MCF 10A (cell line): Measurements from ENCODE around the gene ZBTB12. TPM values are rescaled to one million over a fixed set of nuclear protein-coding genes. Genes with fewer than 3 reads are reported as not detected.

ENCODE experiments used
- BruUV-seq: library from RNA; stranded (reverse); fragments of 400-500 nt; replicated peaks from 2 replicates; lab custom pipeline; 2021; lab: Mats Ljungman, UMichigan
- CTCF ChIA-PET: fragments of 300-600 bp; sonication (Branson Sonifier 250); formaldehyde crosslinking; extraction: SDS; loops from one replicate; lab custom pipeline; 2021; ENCODE audit warnings: antibody characterized with exemption, inconsistent platforms; lab: Yijun Ruan, JAX
- POLR2A ChIA-PET: fragments of 300-600, 350-650 bp; sonication (Branson Sonifier 250); formaldehyde crosslinking; extraction: SDS; loops from one replicate; lab custom pipeline; 2020; ENCODE audit warnings: antibody characterized with exemption, inconsistent platforms; lab: Yijun Ruan, JAX
- DNase-seq: peaks from one replicate; pipeline ENCODE4 v3.0.0-alpha.2; 2018; ENCODE audit not compliant: unreplicated experiment
- H3K27ac Mint-ChIP-seq: one replicate; pipeline ENCODE4 v1.8.0; 2022; ENCODE audit warnings: mild to moderate bottlenecking, low read depth, mixed read lengths; ENCODE audit not compliant: unreplicated experiment
- H3K27me3 Mint-ChIP-seq: one replicate; pipeline ENCODE4 v1.8.0; 2022; ENCODE audit warnings: mixed read lengths; ENCODE audit not compliant: insufficient read depth, unreplicated experiment
- H3K36me3 Mint-ChIP-seq: one replicate; pipeline ENCODE4 v1.8.0; 2022; ENCODE audit warnings: mild to moderate bottlenecking, moderate library complexity, mixed read lengths; ENCODE audit not compliant: insufficient read depth, unreplicated experiment
- H3K4me1 Mint-ChIP-seq: one replicate; pipeline ENCODE4 v1.8.0; 2022; ENCODE audit warnings: mixed read lengths; ENCODE audit not compliant: insufficient read depth, unreplicated experiment
- H3K4me3 Mint-ChIP-seq: one replicate; pipeline ENCODE4 v1.8.0; 2022; ENCODE audit warnings: mild to moderate bottlenecking, moderate library complexity, mixed read lengths; ENCODE audit not compliant: unreplicated experiment
- H3K9me3 Mint-ChIP-seq: one replicate; pipeline ENCODE4 v1.8.0; 2022; ENCODE audit warnings: mixed read lengths; ENCODE audit not compliant: unreplicated experiment
- intact Hi-C: fragments of 100-400 bp; cut with micrococcal nuclease; formaldehyde crosslinking; loops from 2 replicates; pipeline ENCODE4 v1.14.1; 2022
- total RNA-seq: library from RNA; stranded (reverse); gene quantifications from 2 replicates; pipeline ENCODE4 v1.2.3, GENCODE V29; 2022
- TF ChIP-seq, protein P1 (sequence below): fragments of 200-600 bp; IDR thresholded peaks from one replicate; pipeline ENCODE4 v1.8.0; 2022; ENCODE audit warnings: antibody characterized with exemption, mild to moderate bottlenecking; ENCODE audit not compliant: unreplicated experiment

ZBTB12 gene
- total RNA-seq, 1 experiment from 2014 or later, result 3.6 TPM

DNA sequence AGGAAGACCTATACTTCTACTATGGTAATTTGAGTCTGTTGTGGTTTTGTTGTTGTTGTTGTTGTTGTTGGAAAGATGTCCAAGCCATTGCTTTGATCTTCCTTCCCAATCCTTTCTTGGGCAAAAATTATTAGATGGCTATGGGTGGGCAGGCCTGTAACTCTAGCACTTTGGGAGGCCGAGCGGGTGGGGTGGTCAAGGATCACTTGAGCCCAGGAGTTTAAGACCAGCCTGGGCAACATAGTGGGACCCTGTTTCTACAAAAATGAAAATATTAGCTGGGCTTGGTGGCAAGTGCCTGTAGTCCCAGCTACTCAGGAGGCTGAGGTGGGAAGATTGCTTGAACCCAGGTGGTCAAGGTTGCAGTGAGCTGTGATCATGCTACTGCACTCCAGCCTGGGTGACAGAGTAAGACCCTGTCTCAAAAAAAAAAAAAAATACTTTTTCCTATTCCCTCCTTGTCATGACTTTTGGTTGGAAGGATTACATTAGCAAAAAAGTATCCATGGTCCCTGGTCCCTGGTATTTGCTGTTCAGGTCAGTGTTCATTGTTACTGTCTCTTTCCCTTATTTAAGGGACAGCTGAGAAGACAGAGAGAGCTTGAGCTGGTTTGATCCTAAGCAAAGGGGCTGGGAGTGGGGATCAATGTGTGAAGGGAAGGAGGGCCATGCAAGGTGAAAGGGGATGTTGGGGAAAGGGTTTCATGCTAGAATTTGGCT, 51.0 kb downstream of the ZBTB12 start:
- ChIA-PET POLR2A (no interaction called here), CTCF (interaction anchor here (0.6 to 0.9 kb wide), 3 partner anchors 45 to 115 kb away, joined by 3 to 4 read pairs (median 3); no protein-coding TSS in a partner anchor)
- H3K36me3 Mint-ChIP-seq, result no peaks in the 10 kb centered on the region
- TF ChIP-seq, protein P1, sequence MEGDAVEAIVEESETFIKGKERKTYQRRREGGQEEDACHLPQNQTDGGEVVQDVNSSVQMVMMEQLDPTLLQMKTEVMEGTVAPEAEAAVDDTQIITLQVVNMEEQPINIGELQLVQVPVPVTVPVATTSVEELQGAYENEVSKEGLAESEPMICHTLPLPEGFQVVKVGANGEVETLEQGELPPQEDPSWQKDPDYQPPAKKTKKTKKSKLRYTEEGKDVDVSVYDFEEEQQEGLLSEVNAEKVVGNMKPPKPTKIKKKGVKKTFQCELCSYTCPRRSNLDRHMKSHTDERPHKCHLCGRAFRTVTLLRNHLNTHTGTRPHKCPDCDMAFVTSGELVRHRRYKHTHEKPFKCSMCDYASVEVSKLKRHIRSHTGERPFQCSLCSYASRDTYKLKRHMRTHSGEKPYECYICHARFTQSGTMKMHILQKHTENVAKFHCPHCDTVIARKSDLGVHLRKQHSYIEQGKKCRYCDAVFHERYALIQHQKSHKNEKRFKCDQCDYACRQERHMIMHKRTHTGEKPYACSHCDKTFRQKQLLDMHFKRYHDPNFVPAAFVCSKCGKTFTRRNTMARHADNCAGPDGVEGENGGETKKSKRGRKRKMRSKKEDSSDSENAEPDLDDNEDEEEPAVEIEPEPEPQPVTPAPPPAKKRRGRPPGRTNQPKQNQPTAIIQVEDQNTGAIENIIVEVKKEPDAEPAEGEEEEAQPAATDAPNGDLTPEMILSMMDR, result no peak
- BruUV-seq, result no TSS peak
- DNase-seq, result no peak
- intact Hi-C loops, result no loop called here
- no peaks in the 10 kb centered on the region for H3K27me3 Mint-ChIP-seq
- no peaks in the 10 kb centered on the region for H3K4me1 Mint-ChIP-seq
- H3K9me3 Mint-ChIP-seq, result no peaks in the 10 kb centered on the region
- H3K4me3 Mint-ChIP-seq, result no peak overlapping the region
- no peak overlapping the region for H3K27ac Mint-ChIP-seq

Other genes with a start within 250 kb of the ZBTB12 start
- 290 and 291 TPM in 2 replicates for gene BAG6, start 249.4 kb downstream of the ZBTB12 start, total RNA-seq
- 5.0 and 5.2 TPM in 2 replicates for gene APOM, start 246.2 kb downstream of the ZBTB12 start, total RNA-seq
- gene C6orf47, start 241.3 kb downstream of the ZBTB12 start, total RNA-seq, result 15.5 and 16.6 TPM in 2 replicates
- 13.0 and 13.6 TPM in 2 replicates for gene GPANK1, start 237.1 kb downstream of the ZBTB12 start, total RNA-seq
- gene CSNK2B, start 236.0 kb downstream of the ZBTB12 start, total RNA-seq, result 197 and 209 TPM in 2 replicates
- gene LY6G5B, start 232.1 kb downstream of the ZBTB12 start, total RNA-seq, result 14.4 and 16.0 TPM in 2 replicates
- gene LY6G5C, start 221.0 kb downstream of the ZBTB12 start, total RNA-seq, result 0.64 and 1.4 TPM in 2 replicates
- 32.1 and 42.7 TPM in 2 replicates for gene ABHD16A, start 198.8 kb downstream of the ZBTB12 start, total RNA-seq
- not detected in 2 replicates for gene LY6G6F, start 195.2 kb downstream of the ZBTB12 start, total RNA-seq
- not detected in 2 replicates for gene LY6G6D, start 186.7 kb downstream of the ZBTB12 start, total RNA-seq
- 0.32 TPM in 1 of 2 replicates, not detected in the other for gene LY6G6C, start 180.3 kb downstream of the ZBTB12 start, total RNA-seq
- gene MPIG6B, start 178.7 kb downstream of the ZBTB12 start, total RNA-seq, result not detected in 2 replicates
- 8.5 and 13.5 TPM in 2 replicates for gene DDAH2, start 172.8 kb downstream of the ZBTB12 start, total RNA-seq
- 511 and 632 TPM in 2 replicates for gene CLIC1, start 165.6 kb downstream of the ZBTB12 start, total RNA-seq
- 36.6 and 43.1 TPM in 2 replicates for gene MSH5, start 162.1 kb downstream of the ZBTB12 start, total RNA-seq
- 4.3 and 5.1 TPM in 2 replicates for gene SAPCD1, start 139.4 kb downstream of the ZBTB12 start, total RNA-seq
- gene VWA7, start 124.8 kb downstream of the ZBTB12 start, total RNA-seq, result 2.0 and 3.1 TPM in 2 replicates
- 133 and 200 TPM in 2 replicates for gene VARS1, start 106.3 kb downstream of the ZBTB12 start, total RNA-seq
- gene LSM2, start 95.1 kb downstream of the ZBTB12 start, total RNA-seq, result 36.9 and 47.4 TPM in 2 replicates
- 0.35 and 0.79 TPM in 2 replicates for gene HSPA1L, start 86.8 kb downstream of the ZBTB12 start, total RNA-seq
- 20.3 and 34.0 TPM in 2 replicates for gene HSPA1A, start 86.5 kb downstream of the ZBTB12 start, total RNA-seq
- 29.8 and 51.6 TPM in 2 replicates for gene HSPA1B, start 74.3 kb downstream of the ZBTB12 start, total RNA-seq
- 19.7 and 43.8 TPM in 2 replicates for gene NEU1, start 39.3 kb downstream of the ZBTB12 start, total RNA-seq
- gene SLC44A4, start 23.1 kb downstream of the ZBTB12 start, total RNA-seq, result not detected in 2 replicates
- 20.2 and 21.8 TPM in 2 replicates for gene EHMT2, start 4.4 kb downstream of the ZBTB12 start, total RNA-seq
- not detected in 2 replicates for gene C2, start 25.6 kb upstream of the ZBTB12 start, total RNA-seq
- 24.5 and 24.6 TPM in 2 replicates for gene CFB, start 44.0 kb upstream of the ZBTB12 start, total RNA-seq
- gene NELFE, start 56.9 kb upstream of the ZBTB12 start, total RNA-seq, result 90.7 and 113 TPM in 2 replicates
- 53.1 and 66.2 TPM in 2 replicates for gene SKIC2, start 57.1 kb upstream of the ZBTB12 start, total RNA-seq
- 39.1 and 41.4 TPM in 2 replicates for gene DXO, start 70.1 kb upstream of the ZBTB12 start, total RNA-seq
- gene C4A, start 80.0 kb upstream of the ZBTB12 start, total RNA-seq, result 7.7 and 16.2 TPM in 2 replicates
- 7.7 and 12.7 TPM in 2 replicates for gene C4B, start 112.7 kb upstream of the ZBTB12 start, total RNA-seq
- gene CYP21A2, start 136.3 kb upstream of the ZBTB12 start, total RNA-seq, result 0.33 and 0.88 TPM in 2 replicates
- gene TNXB, start 207.3 kb upstream of the ZBTB12 start, total RNA-seq, result 3.0 and 4.3 TPM in 2 replicates
- gene ATF6B, start 226.2 kb upstream of the ZBTB12 start, total RNA-seq, result 65.6 and 86.5 TPM in 2 replicates
- 4.8 and 5.8 TPM in 2 replicates for gene FKBPL, start 228.2 kb upstream of the ZBTB12 start, total RNA-seq
- gene PRRT1, start 249.9 kb upstream of the ZBTB12 start, total RNA-seq, result 0.17 and 0.19 TPM in 2 replicates